NCI-H524 treated with DMSO at 0.1 percent for 48 hours (cell line): Measurements from ENCODE around the gene LPAR1.

Source experiments
- DNase-seq: peaks from one replicate; lab custom pipeline; 2025; lab: John Stamatoyannopoulos, UW

The LPAR1 gene

GRCh38 chr9:110999379-110999778, 38.9 kb downstream of the LPAR1 start:
- no peak for DNase-seq

DNA sequence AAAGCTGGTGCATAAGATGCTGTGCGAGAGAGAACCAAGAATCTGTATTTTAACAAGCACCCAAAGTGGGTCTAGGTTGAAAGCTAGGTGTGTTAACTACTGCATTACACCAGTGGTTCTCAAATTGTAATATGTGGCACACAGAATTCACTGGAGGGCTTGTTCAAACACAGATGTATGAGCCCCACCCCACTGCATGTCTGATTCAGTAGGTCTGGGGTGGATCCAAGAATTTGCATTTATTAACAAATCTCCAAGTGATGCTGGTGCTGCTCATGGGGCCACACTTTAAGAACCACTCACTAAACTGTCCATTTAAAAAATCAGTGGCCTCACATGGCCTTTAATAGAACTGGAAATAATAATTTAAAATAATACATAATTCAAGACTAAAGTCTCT, 40.4 kb downstream of the LPAR1 start:
- no peak for DNase-seq

DNA sequence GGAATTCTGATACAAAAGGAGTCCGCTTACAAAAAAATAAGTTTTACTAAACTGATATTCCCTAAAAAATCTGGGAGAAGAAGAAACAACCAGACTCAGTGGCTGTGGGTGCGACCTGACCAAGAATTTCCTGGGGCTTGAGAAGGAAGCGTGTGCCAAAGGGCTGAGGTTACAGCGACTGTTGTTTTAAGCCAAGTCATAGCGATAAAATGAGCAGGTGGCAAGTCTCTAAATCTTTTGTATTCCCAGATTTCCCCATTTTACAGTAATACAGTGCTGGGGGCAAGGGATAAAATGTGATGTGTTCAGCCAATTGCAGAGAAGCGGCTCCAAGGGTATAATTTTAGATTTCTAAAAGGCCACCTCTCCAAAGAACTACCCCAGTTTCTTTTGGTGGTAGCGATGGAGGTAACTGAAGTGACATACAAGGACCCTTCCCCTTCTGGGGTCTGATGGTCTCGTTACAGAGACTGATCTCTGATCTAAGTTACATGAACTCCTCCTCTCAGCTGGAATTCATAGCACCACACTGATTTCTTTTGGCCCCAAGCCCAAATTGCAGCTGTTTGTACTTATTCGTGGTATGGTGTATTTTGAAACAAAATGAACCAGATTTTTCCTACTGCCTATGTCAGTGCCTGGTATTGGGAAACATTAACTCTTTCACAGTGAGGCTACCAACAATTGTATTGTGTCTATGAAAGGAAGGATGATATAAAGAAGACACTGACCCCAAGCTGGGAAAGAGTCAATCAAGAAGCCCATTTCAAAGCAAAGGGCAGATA, 41.6 kb downstream of the LPAR1 start:
- no peak for DNase-seq

DNA sequence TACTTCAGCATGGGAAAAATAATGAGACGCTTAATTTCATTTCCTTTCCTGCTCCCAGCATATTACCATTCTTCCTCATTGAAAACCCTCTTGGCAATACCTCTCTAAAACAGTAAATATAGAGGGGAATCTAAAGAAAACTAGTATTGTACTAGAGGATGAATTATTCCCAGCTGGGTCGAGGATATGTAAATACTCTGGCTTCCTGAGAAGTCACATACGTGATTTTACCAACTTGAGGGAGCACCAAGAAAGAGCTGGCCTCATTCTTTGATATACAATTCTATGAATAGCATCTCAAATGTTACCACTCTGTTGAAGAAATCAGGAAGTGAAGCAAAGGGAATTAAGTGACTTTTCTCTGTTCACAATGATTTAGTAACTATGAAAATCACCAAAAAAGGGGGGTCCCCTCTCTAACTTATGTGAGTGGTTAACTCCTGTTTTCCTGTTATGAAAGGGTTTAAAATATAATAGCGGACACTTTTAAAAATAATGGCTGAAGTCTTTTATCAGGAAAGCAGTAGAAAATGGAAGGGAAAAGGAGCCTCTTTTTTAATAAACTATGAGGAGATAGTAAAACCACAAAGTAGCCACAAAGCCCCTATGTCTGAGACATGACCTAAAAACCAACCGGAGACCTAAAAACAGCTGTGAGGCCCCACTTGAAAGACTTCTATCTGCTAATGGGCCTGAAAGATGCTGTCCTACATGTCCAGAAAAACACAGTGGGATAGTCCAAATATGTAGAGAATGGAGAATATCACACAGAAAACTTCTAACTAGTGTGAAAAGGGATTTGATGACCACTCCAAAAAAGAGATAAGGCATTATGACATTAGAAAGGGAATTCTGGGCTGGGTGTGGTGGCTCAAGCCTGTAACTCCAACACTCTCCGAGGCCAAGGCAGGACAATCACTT, 42.6 kb downstream of the LPAR1 start:
- DNase-seq = no peak

- no peak for DNase-seq
Observed at GRCh38 chr9:110994771-110995241, 43.5 kb downstream of the LPAR1 start.

- DNase-seq = no peak
Observed at GRCh38 chr9:110990481-110990880, 47.8 kb downstream of the LPAR1 start.

DNA sequence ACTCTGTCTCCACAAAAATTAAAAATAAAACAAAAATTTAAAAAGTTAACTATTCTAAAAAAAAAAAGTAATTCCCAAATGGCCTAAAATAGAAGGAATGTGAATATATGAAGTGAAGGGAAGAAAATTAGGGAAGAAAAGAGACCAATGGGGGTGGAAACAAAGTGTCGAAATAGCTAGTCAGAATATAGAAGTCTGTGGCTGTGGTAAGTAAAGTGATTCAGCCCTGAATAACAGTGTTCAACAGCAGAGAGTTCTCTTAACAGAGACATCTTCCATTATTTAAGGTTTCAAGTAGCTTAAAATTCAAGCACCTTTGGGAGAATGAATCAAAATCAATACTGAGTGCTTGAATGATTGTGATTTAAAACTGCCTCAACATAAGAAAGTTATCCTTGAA, 51.7 kb downstream of the LPAR1 start:
- DNase-seq = no peak

DNA sequence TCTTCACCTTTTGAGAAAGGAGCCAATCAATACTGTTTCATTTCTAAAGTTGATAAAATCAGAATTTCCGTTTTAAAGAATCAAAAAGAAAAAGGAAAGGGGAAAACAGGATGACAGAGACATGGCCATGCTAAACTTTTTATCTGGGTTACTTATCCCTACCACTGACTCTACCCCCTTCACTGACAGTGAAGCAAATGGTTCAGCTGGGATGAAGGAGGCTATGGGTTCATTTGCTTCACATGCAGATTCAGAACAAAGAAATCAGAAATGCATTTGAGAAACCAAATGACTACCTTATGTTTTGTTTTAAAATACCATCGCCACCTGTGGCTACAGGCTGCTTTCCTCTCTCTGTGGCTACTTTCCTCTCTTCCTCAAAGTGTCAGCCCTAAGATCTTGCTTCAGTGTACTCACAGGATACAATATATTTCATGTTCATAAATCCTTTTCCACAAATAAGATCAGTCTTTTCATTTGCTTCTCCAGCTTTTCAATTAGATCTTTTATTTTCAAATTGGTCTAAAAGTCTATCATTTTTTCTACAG, 53.3 kb downstream of the LPAR1 start:
- no peak for DNase-seq

DNA sequence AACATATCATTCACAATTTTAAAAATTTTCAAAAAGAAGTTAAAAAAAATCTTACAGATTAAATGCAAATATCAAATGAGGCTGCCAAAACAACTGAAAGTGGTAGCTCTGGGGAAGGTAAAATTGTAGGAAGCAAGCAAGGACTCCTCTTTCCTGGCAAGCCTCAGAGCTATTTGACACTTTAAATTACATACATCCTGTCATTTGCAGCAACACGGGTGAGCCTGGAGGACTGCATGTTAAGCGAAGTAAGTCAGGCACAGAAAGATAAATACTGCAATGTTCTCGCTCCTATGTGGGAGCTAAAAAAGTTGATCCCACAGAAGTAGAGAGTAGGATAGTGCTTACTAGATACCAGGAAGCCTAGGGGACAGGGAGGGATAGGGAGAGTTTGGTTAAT, 58.0 kb downstream of the LPAR1 start:
- DNase-seq = no peak

GRCh38 chr9:110979636-110980035, 58.6 kb downstream of the LPAR1 start:
- no peak for DNase-seq

DNA sequence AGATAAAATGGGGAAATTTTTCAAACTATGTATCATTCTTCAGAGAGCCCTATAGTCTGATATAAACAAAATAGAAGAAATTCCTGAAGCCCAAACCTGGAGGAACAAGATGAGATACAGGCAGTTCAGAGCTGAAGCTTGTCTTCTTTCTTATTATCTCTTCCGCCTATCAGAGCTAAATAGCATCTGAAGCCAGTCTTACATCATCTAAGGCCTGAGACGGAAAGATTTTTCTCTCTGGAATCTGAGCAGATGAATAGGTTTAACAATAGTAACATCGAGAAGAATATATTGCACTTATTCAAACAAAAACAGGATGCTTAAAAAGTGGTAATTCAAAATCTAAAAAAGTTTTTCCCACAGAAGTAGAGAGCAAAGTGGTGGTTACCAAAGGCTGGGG, 59.8 kb downstream of the LPAR1 start:
- no peak for DNase-seq

DNA sequence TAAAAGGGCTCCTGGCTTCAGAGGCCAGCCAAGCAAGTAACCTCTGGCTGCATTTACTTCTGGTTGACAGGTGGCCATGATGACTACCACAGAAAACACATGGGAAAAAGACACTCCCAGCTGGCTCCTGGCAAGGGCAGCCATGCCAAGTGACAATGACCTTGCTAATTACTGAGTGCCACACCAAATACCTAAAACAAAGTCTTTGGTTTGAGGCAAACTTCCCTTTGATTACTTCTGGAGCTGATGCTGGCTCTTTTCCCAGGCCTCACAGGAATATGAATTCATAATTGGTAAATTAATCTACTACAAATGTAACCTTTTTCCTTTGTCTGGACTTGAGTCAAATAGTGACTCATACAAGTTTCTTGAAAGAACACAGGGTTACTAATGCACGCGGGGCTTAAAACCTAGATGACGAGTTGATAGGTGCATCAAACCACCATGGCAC, 61.0 kb downstream of the LPAR1 start:
- no peak for DNase-seq

DNA sequence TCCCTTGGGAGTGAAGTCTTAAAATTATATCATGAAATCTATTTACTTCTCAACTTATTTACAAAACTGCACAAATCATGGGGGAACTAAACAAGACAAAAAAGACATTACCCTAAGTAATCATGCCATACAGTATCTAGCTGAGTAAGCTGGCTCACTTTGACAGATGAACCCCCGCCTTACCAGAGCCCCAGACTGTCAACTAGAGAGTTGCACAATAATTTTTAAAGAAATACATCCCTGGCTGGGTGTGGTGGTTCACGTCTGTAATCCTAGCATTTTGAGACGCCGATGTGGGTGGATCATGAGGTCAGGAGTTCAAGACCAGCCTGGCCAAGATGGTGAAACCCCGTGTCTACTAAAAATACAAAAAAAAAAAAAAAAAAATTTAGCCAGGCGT, 62.3 kb downstream of the LPAR1 start:
- no peak for DNase-seq

DNA sequence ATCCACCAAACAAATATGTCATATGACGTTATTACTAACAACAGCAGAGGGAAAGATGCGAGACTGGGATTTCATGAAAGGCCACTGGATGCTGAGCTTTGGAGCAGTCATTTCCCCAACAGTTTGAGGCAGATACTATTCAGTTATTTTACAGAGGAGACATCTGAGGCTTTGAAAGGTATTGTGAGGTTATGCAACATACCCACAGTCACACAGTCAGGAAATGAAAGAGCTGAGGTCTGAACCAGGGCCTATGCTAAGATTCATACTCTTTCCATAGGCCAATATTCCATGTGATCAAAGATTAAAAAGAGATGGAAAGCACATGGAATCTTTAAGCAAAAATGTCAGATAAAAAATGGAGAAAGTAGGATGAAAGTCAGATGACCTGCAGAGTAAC, 63.0 kb downstream of the LPAR1 start:
- no peak for DNase-seq

DNA sequence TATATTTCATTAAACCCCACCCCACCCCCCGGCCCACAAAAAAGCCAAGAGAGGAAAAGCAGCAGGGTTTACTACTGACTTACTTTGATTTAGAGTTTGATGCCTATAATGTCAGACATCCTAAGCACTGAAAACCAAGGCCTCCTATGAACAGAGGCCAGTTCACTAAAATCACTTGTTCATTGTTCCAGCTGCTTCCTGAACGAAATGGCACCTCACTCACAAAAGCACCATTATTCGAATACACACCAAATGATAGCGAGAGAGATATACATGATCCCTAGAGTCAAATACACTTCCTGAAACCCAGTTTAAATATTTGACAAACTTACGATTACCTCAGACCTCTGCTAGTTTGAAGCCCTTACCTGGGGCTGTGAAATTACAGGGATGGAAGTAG, 66.6 kb downstream of the LPAR1 start:
- no peak for DNase-seq

DNA sequence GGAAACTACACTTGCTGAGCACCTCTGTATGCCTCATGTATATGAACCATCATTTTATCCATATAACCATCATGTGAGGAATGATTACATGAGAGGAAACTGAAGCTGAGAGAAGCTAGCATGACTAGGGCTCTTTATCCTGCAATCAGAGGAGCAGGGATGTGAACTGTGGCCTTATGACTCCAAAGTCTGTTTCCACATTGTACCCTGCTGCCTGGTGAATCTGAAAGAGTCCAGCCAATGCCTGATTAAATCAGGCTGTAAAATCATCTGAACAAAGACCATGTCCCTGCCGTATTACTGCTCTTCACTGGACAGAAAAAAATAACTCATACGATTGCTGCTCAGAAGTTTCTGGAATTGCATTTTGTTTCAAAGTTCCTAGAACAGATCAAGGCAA, 67.0 kb downstream of the LPAR1 start:
- DNase-seq = no peak

GRCh38 chr9:110969971-110970386, 68.3 kb downstream of the LPAR1 start:
- DNase-seq = no peak

- DNase-seq = no peak
Observed at GRCh38 chr9:110968096-110968495, 70.2 kb downstream of the LPAR1 start.

DNA sequence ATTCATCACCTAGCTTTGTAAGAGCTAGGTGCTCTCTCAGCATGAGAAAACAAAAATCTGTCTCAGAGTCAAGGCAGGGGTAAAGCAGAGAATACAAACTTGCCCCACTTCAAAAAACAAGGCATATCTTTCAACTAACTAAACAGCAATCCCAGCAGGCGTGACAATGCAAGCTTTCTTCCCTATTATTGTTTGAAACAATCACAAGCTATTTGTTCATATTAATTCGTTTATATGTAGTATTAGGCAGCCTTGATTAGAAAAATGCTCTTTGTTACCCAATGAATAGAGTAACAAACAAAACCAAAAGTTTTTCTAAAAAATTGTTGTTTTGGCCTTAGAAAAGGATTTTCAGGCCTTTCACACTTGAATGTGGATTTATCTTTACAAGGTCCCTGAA, 71.1 kb downstream of the LPAR1 start:
- no peak for DNase-seq

DNA sequence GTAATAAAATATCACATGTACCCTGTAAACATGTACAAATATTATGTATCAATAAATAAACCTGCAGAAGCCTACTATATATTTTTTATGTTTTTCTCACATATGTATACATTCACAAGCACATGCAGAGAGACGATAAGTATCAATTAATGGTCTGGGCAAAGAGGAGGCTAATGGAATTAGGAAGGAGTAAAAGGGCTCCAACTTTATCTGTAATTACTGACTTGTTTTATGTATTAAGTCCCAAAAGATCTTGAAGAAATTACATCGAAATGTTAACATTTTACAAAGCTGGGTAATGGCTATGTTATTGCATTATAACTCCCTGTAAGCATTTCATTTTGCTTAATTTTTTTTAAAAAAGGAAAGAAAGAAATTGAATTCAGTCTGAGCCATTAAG, 78.0 kb downstream of the LPAR1 start:
- DNase-seq = no peak

DNA sequence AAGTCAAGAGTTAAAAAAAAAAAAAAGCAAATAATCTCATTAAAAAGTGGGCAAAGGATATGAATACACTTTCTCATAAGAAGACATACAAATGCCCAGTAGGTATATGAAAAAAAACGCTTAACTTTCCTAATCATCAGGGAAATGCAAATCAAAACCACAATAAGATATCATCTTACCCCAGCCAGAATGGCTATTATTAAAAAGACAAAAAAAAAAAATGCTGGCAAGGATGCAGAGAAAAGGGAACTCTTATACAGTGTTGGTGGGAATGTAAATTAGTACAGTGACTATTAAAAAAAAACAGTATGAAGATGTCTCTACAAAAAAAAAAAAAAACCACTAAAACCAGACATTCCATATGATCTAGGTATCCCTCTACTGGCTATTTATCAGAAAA, 79.4 kb downstream of the LPAR1 start:
- no peak for DNase-seq

DNA sequence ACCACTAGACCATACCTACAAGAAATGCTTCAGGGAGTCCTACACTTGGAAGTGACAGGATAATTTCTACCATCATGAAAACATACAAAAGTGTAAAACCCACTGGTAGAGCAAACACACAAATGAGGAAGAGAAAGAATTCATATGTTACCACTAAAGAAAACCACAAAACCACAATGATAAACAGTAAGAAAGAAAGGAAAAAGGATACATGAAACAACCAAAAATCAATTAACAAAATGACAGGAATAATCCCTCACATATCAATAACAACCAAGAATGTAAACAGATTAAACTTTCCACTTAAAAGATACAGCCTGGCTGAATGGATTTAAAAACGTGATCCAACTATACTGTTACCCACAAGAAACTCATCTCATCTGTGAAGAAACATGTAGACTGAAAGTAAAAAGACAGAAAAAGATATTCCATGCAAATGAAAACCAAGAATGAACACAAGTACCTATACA, 83.4 kb downstream of the LPAR1 start:
- DNase-seq = no peak

- no peak for DNase-seq
Observed at GRCh38 chr9:110952540-110952859, 85.8 kb downstream of the LPAR1 start.
